ENCODE results near the gene SEMA4A.

The SEMA4A gene

DNA sequence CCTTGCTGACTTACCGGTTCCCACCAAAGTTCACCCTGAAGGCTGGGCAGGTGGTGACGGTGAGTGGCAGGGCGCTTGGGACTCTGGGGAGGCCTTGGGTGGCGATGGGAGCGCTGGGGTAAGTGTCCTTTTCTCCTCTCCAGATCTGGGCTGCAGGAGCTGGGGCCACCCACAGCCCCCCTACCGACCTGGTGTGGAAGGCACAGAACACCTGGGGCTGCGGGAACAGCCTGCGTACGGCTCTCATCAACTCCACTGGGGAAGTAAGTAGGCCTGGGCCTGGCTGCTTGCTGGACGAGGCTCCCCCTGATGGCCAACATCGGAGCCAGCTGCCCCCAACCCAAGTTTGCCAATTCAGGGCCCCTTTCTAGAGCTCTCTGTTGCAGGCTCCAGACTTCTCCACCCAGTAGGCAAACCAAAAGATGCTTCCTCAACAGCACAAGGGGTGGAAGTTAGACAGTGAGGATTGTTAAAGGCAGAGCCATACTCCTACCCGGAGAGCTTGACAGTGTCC is 16.4 kb upstream of the SEMA4A start:
- DNase-seq, result no peak

DNA sequence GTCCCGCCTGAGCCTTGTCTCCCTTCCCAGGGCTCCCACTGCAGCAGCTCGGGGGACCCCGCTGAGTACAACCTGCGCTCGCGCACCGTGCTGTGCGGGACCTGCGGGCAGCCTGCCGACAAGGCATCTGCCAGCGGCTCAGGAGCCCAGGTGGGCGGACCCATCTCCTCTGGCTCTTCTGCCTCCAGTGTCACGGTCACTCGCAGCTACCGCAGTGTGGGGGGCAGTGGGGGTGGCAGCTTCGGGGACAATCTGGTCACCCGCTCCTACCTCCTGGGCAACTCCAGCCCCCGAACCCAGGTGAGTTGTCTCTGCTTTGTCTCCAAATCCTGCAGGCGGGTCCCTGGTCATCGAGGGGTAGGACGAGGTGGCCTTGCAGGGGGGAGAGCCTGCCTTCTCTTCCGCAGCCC is 14.9 kb upstream of the SEMA4A start:
- no peak for DNase-seq

DNA sequence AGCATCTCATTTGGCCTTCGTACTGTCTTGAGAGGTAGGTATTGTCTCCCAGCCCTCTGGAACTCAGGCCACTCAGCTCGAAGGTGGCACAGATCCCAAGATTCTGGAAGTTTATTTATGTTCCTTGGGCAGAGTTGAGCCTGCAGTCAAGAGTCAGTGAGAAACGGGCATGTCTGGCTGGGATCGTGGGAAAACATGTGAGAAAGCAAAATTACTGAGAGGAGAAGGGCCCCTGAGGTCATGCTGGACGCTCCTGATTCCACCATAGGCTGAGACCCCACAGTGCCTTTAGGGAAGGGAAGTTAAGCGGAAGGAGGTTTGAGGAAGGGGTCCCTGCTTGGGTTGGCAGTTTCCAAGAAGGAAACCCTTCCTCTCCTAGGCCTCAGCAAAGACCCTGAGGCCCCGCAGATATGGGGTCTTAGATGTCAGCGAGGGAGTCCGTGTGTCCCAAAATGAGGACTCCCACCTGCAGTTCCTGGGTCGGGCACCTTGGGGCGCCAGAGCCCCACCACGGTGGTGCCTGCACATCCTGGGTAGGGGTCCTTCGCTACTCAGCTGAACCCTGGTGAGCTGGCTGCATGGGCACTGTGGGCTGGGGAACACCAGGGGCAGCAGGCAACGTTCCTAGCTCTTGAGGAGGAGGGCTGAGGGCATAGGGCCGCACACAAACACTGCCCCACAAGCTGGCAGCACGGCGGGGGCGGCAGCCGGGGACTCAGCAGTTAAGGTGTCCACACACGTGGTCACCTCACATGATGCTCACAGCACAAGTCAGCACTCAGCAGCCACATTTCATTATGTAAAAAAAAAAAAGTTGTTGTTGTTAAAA is 12.3 kb upstream of the SEMA4A start:
- DNase-seq, result peak; percentile 56

DNA sequence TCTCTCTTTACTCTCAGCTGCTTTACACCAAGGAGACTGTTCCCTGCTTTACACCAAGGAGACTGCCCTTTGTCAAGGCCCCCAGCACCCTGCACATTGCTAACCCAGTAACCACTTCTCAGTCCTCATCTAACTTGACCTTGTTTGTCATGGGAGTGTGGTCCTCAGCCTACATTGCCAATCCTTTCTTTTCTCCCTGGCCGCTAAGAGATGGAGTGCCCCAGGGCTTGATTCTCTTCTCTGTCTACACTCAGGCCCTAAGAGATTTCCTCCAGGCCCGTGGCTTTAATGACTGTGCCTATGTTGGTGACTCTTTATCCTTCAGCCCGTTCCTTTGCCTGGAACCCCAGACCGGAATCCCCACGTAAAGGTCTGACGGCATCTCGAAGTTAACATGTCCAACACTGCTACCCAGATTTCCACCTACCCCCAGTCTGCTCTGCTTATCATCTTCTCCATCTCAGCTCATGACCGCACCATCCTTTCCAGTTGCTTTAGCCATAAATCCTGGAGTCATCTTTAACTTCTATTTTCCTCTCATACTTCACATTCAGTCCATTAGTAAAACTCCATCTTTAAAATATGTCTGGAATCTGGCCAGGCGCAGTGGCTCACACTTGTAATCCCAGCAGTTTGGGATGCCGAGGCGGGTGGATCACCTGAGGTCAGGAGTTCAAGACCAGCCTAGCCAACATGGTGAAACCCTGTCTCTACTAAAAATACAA is 9.5 kb upstream of the SEMA4A start:
- DNase-seq, result no peak

DNA sequence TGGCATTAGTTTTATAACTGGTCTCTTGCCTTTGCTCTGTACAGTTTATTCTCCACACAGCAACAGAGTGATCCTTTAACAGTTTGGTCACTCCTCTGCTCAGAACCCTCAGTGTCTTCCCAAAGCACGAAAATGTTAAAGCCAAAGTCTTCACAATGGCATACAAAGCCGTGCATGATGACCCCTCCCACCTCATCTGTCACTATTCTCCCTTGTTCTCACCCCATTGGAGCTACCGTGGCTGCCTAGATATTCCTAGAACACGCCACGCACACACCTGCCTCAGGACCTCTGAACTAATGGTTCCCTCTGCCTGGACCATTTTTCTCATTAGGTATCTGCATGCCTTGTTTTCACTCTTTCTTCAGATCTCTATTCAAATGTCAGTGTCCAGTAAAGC is 8.6 kb upstream of the SEMA4A start:
- no peak for DNase-seq

DNA sequence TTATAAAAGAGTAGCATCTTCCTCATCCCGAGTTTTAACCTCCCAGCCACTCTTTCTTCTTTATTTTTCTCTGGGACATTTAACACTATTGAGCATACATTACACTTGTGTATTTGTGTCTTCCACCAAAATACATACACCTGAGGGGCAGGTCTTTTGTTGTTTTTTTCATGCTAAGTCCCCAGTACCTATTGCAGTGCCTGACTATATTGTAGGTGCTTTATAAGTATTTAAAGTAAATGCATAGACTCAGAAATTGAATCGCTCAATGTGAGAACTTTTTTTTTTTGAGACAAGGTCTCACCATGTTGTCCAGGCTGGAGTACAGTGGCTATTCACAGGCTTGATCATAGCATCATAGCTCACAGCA is 7.8 kb upstream of the SEMA4A start:
- DNase-seq, result no peak

DNA sequence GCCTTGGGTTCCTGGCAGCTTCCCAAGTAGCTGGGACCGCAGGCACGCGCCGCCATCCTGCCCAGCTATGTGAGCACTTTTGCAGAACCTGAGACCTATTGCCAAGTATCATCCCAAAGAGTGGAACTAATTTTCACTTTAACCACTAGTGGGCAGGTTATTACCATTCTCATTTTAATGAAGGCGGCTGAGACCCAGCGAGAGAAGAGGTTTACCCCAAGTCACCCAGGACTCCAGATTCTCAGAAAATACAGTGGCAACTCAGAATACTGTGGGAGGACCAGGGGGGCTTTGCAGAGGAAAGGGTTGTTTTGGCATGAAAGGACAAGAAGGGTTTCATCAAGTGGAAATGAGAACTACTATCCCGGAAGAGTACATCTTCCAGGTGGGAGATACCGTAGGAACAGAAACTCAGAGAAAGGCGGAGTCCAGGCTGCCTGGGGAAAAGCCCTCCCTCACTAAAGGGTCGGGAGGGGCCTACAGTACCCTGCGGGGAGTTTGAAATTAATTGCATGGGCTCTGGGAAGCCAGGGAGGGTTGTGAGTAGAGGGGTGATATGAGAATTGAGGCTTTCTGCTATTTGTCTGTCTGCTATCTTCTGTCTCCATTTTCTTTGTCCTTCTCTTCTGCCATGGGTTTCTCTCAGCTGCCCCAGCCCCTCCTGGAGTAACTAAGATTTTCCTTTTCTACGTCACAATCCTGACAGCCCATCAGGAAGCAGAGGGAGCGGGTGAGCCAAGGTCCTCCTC is 7.2 kb upstream of the SEMA4A start:
- peak; percentile 85 for DNase-seq

DNA sequence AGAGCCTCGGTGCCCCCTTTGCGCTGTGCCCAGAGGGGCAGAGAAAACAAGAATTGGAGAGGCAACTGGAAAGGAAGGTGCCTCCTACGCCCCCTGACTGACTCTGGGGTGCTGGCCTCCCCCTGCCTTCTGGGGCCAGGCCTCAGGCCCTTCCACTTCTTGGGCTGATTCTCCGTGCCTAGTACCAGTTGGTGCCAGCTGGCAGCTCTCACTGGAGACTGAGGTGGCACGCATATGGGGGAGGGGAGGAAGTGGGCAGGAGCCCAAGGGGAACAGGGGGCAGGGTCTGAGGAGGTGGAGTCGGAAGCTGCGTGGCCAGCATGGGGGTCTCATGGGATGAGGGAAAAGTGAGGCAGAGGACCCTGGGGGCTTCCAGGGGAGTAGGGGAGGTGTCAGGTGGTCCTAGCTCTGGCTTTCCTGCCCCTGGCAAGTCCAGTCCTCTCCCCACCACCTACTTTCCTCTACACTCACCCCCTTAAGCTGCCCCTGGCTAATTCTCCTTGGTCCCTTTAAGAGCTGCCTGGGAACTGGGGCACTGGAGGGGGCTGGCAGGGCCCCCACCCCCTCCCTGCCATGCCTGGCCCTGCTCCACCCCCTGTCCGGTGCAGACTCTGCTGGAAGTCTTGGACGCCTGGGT is 6.5 kb upstream of the SEMA4A start:
- DNase-seq, result peak; percentile 41

DNA sequence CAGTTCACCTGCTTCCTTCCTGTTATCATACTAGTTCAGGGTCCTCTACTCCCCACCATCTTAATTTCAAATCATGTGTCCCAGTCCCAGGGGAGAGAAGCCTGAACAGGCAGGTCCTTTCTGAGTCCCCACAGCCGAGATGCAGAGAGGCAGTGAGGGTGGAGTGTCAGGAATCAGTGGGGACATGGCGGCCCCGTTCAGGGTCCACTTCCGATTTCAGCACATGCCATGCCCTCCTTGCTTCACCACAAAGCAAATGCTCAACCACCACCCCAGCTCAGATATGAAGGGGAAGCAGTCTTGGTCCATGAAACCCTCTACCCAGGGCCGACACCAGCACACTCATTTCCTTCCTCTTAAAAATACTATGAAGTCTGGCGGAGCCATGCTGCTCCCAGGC is 5.2 kb upstream of the SEMA4A start:
- peak; percentile 33 for DNase-seq

DNA sequence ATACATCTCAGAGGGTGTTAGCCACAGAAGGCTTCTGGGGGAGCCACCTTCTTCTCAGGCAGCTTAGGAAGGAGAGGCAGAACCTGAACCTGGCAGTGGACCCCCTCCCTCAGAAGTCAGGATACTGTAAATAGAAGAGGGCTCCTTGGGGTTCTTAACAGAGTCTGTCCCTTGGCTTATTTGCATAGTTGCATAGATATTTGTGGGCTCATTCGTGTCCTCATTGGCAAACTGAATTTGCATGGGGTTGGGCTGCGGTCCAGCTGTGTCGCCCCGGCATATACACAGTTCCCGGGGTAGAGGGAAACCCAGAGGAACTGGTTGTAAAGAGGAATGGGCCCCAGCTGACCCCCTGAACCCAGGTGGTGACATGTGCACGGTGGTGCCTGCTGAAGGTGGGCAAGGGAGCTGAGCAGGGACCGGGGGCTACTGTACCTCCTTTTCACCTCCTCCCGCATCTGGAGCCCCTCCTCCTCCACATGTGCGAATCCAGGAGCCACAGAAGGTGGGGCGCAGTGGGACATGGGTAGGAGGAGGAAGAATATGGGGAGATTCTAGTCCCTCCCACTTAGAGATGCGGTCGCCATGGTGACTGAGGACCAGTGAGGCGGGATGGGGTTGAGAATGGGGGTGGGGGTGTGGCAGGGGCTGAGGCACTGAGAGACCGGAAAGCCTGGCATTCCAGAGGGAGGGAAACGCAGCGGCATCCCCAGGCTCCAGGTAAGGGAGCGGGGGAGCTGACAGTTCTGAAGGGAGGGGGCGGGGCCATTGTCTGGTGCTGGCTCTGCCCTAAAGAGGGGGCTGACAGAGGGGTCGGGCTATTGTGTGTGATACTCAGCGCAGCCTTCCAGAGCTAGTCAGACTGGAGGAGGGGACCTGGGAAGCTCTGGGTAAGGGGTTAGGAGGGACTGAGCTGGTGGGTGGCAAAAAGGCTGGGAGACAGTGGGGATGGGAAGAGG is 3.7 kb upstream of the SEMA4A start:
- no peak for DNase-seq

DNA sequence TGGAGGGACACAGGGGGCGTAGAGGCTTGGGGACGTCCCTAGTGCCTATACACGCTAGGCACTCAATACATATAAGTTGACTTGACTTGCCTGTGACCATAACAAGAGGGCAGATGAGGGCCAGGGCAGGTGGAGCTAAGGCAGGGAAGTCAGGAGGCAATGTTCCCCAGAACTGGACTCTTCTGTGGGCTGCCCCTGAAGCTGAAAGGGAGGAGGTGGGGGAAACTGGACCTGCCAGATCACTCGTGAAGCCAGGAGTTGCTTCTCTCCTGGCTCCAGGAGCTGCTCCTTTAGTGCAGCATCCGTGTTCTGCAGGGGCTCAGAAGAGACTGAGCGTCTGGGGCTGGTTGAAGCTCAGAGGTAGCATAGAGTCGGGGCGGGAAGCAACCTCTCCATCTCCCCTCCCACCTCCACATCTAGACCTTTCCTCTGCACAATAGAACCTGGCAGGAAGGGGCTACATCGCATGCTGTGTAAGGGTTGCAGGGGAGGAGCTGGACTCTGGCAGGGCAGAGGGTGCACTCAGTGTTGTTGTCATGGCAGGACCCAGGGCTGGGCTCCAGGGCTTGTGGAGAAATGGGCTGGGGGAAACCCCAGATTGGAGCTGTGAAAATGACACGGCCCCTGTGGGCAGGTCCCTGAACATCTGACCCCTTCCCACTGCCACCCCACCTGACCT is 2.9 kb upstream of the SEMA4A start:
- no peak for DNase-seq

DNA sequence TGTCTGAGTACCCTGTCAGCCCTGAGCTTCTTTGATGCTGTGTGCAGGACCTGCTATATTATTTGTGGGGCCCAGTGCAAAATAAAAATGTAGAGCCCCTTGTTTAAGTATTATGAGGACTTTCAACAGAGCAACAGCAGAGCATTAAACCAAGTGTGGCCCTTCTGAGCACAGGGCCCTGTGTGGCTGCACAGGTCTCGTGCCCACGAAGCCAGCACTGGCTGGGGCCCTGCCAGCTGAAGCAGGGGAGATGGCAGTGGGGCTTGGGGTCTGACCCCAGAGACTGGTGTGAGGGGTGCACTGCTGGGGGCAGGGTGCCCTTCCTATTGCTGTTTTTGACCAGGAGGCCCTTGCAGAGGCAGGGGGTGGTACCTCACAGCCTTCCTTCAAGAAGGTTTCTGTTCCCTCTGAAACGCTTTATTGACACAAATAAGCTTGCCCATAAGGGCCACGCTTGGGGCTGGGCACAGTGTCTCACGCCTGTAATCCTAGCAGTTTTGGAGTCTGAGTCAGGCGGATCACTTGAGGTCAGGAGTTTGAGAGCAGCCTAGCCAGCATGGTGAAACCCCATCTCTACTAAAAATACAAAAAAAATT is 2.2 kb upstream of the SEMA4A start:
- no peak for DNase-seq

DNA sequence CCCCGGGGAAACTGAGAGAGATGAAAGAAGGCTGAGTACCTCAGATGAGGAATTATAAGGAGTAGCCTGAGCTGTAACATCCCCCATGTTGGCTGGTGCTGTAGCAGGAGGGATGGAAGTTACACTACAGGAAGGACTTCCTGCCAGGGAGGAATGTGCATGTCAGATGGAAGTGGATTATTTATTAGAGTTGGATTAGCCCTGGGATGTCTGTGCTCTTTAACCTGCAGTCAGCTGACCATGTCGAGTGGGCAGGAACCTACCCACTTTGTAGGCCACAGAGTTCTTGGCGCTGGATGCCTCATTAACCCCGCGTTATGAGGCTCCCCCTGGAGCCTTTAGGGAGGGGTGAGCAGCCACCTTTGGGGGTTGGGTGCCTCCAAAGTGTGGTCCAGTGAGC is 757 bp upstream of the SEMA4A start:
- no peak for DNase-seq

DNA sequence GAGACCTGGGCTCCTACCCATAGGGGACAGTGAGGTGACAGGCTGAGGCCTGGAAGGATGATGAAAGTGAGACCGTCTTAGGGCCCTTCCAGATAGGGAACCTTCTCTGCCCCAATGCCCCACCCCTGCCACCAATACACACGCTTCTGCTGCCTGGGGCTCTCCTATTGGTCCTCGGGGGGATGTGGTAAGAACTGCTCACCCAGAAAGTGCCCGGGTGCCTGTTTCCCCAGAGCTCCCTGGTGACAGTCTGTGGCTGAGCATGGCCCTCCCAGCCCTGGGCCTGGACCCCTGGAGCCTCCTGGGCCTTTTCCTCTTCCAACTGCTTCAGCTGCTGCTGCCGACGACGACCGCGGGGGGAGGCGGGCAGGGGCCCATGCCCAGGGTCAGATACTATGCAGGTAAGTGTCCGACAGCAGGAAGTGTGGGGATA is 948 bp downstream of the SEMA4A start:
- DNase-seq, result peak; percentile 76

DNA sequence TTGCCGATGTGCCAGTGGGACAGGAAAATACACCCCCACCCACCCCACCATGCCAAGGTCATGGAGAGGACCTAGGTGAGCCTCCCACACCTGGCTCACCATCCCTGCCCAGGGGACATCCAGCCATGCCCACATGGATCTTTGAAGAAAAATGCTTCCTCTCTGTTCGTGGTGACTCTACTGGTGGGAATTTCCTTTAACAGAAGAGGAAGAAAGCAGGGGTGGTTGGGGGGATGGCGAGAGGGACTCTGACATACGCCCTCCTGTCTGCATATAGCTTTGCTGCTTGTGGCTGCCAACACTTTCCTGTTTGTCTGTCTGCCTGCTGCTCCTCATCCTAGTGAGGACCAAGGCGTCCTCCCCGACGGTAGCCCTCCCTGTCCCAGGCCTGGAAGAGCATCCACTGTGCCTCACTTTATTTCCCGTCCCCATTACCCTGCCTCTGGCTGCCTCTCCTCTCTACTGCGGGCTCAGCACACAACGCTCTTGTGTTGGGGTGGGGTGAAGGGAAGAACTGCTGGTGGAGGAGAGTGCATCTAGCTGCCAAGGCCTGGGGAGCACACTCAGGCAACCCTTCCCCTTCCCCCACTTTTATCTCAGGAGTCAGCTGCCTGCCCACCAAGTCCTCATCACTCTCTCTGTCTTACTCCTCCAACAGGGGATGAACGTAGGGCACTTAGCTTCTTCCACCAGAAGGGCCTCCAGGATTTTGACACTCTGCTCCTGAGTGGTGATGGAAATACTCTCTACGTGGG is 2.5 kb downstream of the SEMA4A start:
- DNase-seq, result no peak

DNA sequence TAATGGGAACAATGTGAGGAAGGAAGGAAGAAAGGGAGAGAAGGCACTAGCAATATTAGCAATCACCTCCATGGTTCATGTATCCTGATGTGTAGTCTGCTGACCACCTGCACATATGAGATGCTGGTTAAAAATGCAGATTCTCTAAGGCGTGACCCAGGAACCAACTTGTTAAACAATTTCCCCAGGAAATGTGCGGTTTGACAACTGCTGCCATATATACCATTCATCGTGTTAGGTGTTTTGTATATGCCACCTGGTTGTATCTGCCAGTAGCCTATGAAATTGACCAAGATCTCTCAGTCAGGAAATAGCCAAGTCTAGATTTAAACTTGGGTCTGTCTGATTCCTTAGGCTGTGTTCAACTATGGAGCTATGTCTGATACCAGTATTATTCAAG is 4.1 kb downstream of the SEMA4A start:
- DNase-seq, result no peak

DNA sequence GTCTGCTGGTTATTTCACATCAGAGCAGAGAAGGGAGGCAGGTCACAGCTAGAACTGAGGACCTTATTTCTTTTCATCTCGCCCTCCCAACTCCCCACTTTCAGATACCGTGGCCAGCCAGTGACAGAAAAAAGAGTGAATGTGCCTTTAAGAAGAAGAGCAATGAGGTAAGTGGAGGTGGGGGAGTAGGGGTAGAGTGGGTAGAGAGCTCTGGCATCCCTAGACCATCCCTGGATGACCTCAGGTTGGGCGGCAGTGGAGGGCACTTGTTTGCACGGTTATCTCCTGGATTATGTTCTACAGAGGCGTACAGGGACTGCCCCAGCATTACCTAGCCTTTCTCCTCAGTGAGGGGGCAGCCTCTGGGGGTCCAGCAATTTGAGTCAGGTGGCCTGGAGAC is 4.6 kb downstream of the SEMA4A start:
- no peak for DNase-seq

DNA sequence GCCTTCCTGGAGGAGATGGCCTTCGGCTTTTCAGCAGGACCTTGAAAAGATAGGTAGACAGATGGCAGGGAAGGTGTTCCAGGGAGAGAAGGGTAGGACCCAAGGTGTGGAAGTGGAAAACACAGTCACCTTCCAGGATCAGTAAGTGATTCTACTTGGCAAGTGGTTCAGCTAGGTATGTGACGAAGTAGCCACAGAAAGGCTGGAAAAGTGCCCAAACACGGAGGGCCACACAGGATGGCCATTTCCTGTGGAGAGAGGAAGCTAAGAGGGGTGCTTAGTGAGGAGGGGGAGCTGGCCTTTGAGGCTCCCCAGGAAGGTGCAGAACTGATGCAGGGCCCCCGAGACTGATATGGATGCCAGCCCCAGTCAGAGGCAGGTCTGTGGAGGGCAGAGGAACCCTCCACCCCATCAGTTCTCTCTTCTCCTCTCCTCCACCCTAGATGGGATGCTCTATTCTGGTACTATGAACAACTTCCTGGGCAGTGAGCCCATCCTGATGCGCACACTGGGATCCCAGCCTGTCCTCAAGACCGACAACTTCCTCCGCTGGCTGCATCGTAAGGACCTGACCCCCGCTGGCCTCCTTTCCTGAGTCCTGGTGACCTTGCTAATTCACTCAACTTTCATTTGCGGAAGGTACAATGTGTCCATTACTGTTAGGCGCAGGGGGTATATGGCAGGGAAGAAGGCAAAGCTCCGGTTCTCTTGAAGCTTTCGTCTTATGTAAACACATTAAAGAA is 6.8 kb downstream of the SEMA4A start:
- DNase-seq, result no peak

DNA sequence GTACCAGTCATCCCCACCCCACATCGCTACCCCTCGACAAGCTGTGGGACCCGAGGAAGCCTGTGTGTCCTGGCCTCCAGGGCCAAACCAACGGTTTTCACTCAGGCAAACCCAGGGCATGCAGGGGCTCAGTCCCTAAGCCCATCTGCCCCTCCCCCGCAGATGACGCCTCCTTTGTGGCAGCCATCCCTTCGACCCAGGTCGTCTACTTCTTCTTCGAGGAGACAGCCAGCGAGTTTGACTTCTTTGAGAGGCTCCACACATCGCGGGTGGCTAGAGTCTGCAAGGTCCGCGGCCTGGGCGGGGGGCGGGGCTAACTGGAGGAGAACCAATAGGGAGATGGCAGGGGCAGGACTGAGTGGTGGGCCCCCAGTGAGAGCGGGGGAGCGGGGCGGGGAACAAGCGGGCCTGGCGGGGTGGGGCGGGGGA is 7.4 kb downstream of the SEMA4A start:
- DNase-seq, result peak; percentile 78
